Activated CD8-positive, alpha-beta T cell treated with anti-CD3 and anti-CD28 coated beads for 36 hours (primary cell): ENCODE measurements around the gene TPI1. TPM values are rescaled to one million over a fixed set of nuclear protein-coding genes. Genes with fewer than 3 reads are reported as not detected.

Experiments
- ATAC-seq: fragments of 200-7000 bp; cut with Tn5 transposase; one replicate; pipeline ENCODE4 v1.10.0; 2021; ENCODE audit warnings: mild to moderate bottlenecking, moderate library complexity
- CTCF ChIA-PET: fragments of 350-600 bp; sonication (Branson Sonifier 250); formaldehyde crosslinking; loops from one replicate; lab custom pipeline; 2021; ENCODE audit warnings: antibody characterized with exemption; lab: Charles Lee
- POLR2A ChIA-PET: fragments of 350-600 bp; sonication (Branson Sonifier 250); formaldehyde crosslinking; loops from one replicate; lab custom pipeline; 2021; ENCODE audit warnings: antibody characterized with exemption; lab: Charles Lee
- DNase-seq: peaks from one replicate; pipeline ENCODE4 v3.0.0-alpha.2; 2020
- H3K27ac Mint-ChIP-seq: one replicate; pipeline ENCODE4 v1.8.0; 2021; ENCODE audit warnings: mild to moderate bottlenecking, mixed read lengths
- H3K27me3 Mint-ChIP-seq: one replicate; pipeline ENCODE4 v1.8.0; 2021; ENCODE audit warnings: mixed read lengths
- H3K36me3 Mint-ChIP-seq: one replicate; pipeline ENCODE4 v1.8.0; 2021; ENCODE audit warnings: low read depth, mixed read lengths
- H3K4me1 Mint-ChIP-seq: one replicate; pipeline ENCODE4 v1.8.0; 2021; ENCODE audit warnings: low read depth, mixed read lengths
- H3K4me3 Mint-ChIP-seq: one replicate; pipeline ENCODE4 v1.8.0; 2021; ENCODE audit warnings: mild to moderate bottlenecking, moderate library complexity, mixed read lengths
- H3K9me3 Mint-ChIP-seq: one replicate; pipeline ENCODE4 v1.8.0; 2021; ENCODE audit warnings: mixed read lengths
- CTCF ChIP-seq: fragments of 200-600 bp; IDR thresholded peaks from one replicate; pipeline ENCODE4 v1.8.0; 2022; ENCODE audit warnings: antibody characterized with exemption, mild to moderate bottlenecking
- intact Hi-C: fragments of 100-400 bp; cut with micrococcal nuclease; formaldehyde crosslinking; loops from one replicate; pipeline ENCODE4 v1.10.0; 2022
- total RNA-seq, 2 experiments: library from RNA; stranded (reverse); gene quantifications; one replicate each; pipeline ENCODE4 v1.2.3, GENCODE V29; 2021

TPI1 gene
- total RNA-seq, 2 experiments from 2014 or later: 1,714 to 1,776 TPM

GRCh38 chr12:6849427-6849826 lies 17.9 kb upstream of the TPI1 start:
- Mint-ChIP-seq H3K36me3 (peaks cover 33% of the 10 kb centered on the region), H3K9me3 (no peaks in the 10 kb centered on the region), H3K27ac (no peak overlapping the region), H3K4me3 (peak overlapping the region; percentile 86), H3K27me3 (no peaks in the 10 kb centered on the region), H3K4me1 (peaks cover 24% of the 10 kb centered on the region)
- intact Hi-C loops: no loop called here
- TF ChIP-seq CTCF: no peak
- CTCF ChIA-PET: interaction anchor here (1.3 to 6.7 kb wide), 5 partner anchors 10 to 23 kb away, joined by 3 to 80 read pairs (median 8); partner anchors contain the start of genes GNB3, SPSB2 and TPI1
- POLR2A ChIA-PET: interaction anchor here (1.3 to 11.4 kb wide), 3 partner anchors 13 to 78 kb away, joined by 3 to 218 read pairs (median 5); partner anchors contain the start of genes SPSB2 and TPI1
- DNase-seq: no peak
- ATAC-seq: no peak

- ChIA-PET POLR2A (interaction anchor here (0.6 to 11.4 kb wide), 4 partner anchors 13 to 227 kb away, joined by 3 to 218 read pairs (median 12); partner anchors contain the start of genes C12orf57, RNU7-1, SPSB2 and TPI1), CTCF (interaction anchor here (2.5 to 7.2 kb wide), 6 partner anchors 11 to 126 kb away, joined by 7 to 124 read pairs (median 28); partner anchors contain the start of genes COPS7A, GNB3, MLF2 and SPSB2)
- Mint-ChIP-seq H3K27me3 (no peaks in the 10 kb centered on the region), H3K36me3 (peaks cover 34% of the 10 kb centered on the region), H3K4me1 (peaks cover 29% of the 10 kb centered on the region), H3K27ac (peak overlapping the region; percentile 51), H3K4me3 (peak overlapping the region; percentile 86), H3K9me3 (no peaks in the 10 kb centered on the region)
- no peak for DNase-seq
- no peak for TF ChIP-seq CTCF
- intact Hi-C loops: no loop called here
- no peak for ATAC-seq
Measured at GRCh38 chr12:6849976-6850560, 17.3 kb upstream of the TPI1 start.

- ChIA-PET CTCF (interaction anchor here (0.8 to 7.2 kb wide), 15 partner anchors 8 to 293 kb away, joined by 3 to 124 read pairs (median 4); partner anchors contain the start of genes COPS7A, GNB3, MLF2 and P3H3), POLR2A (interaction anchor here (1.1 to 11.4 kb wide), 11 partner anchors 8 to 127 kb away, joined by 3 to 218 read pairs (median 8); partner anchors contain the start of genes C12orf57, COPS7A, GNB3 and MLF2)
- ATAC-seq (no peak), DNase-seq (no peak)
- no peak for TF ChIP-seq CTCF
- Mint-ChIP-seq H3K4me1 (peaks cover 29% of the 10 kb centered on the region), H3K4me3 (peak overlapping the region; percentile 86), H3K27me3 (no peaks in the 10 kb centered on the region), H3K27ac (peak overlapping the region; percentile 98), H3K9me3 (no peaks in the 10 kb centered on the region), H3K36me3 (peaks cover 34% of the 10 kb centered on the region)
- intact Hi-C loops: no loop called here
Measured at GRCh38 chr12:6850796-6851152, 16.6 kb upstream of the TPI1 start.

GRCh38 chr12:6851153-6851920 lies 16.0 kb upstream of the TPI1 start, which contains the start of gene CDCA3:
TSS of gene CDCA3 (minus strand) at chr12:6851286. CDS start at chr12:6850952, 334 bp downstream.
- intact Hi-C loops: no loop called here
- ATAC-seq (peak; percentile 57), DNase-seq (peak; percentile 98)
- ChIA-PET POLR2A (interaction anchor here (0.5 to 11.4 kb wide), 17 partner anchors 9 to 317 kb away, joined by 3 to 218 read pairs (median 7); partner anchors contain the start of genes C12orf57, COPS7A, GAPDH and GNB3), CTCF (interaction anchor here (0.8 to 7.2 kb wide), 21 partner anchors 9 to 386 kb away, joined by 3 to 124 read pairs (median 4); partner anchors contain the start of genes COPS7A, GNB3, MLF2 and P3H3)
- TF ChIP-seq CTCF: no peak
- Mint-ChIP-seq H3K4me3 (peak within 1 kb of the TSS; percentile 86), H3K36me3 (peaks cover 33% of the 10 kb centered on the region), H3K27me3 (no peaks in the 10 kb centered on the region), H3K27ac (peak within 1 kb of the TSS; percentile 98), H3K9me3 (no peaks in the 10 kb centered on the region), H3K4me1 (peaks cover 29% of the 10 kb centered on the region)
